Vagina (tissue), 2 donors: ENCODE results near the gene CEACAM5. TPM values are rescaled to one million over a fixed set of nuclear protein-coding genes. Genes with fewer than 3 reads are reported as not detected.
A peak's percentile ranks its signal among the peaks of the same experiment; 100 is the strongest.
"Not testable (repeated sequence)": the region's sequence is repeated elsewhere in the genome, so short reads cannot be mapped to it uniquely, and the experiment has no call there.

Source experiments
- DNase-seq, 2 donors: peaks; one replicate each; pipeline ENCODE4 v3.0.0-alpha.2; 2017; ENCODE audit errors: extremely low spot score in 2 of 2
- H3K27ac ChIP-seq: fragments of 200-600 bp; sonication (generic); one replicate; pipeline ENCODE4 v1.5.1; 2019
- H3K27me3 ChIP-seq: fragments of 200-600 bp; sonication (generic); one replicate; pipeline ENCODE4 v1.5.1; 2019
- H3K36me3 ChIP-seq, 2 donors: fragments of 200-600 bp; sonication (generic); one replicate each; pipeline ENCODE4 v1.5.1; 2017 to 2019
- H3K4me1 ChIP-seq: fragments of 200-600 bp; sonication (generic); one replicate; pipeline ENCODE4 v1.5.1; 2019
- H3K4me3 ChIP-seq, 2 donors: fragments of 200-600 bp; sonication (generic); 1 replicate in 1 of 2; 2 replicates in 1 of 2; pipeline ENCODE4 v1.5.1; 2016 to 2019
- H3K9me3 ChIP-seq: fragments of 200-600 bp; sonication (generic); one replicate; pipeline ENCODE4 v1.5.1; 2019
- CTCF ChIP-seq, 3 experiments: fragments of 450-650 bp in 2 of 3; fragments of 200-600 bp in 1 of 3; sonication (generic) in 1 of 3; IDR thresholded peaks; one replicate each; pipeline ENCODE4 v1.5.1; 2017 to 2019; ENCODE audit warnings: antibody characterized with exemption in 3 of 3, mild to moderate bottlenecking in 2 of 3, moderate library complexity in 2 of 3
- POLR2A ChIP-seq, 2 donors: fragments of 450-650 bp; IDR thresholded peaks; one replicate each; pipeline ENCODE4 v1.6.1; 2017; ENCODE audit warnings: antibody characterized with exemption in 2 of 2, mild to moderate bottlenecking in 2 of 2, moderate library complexity in 2 of 2
- POLR2AphosphoS5 ChIP-seq, 2 donors: sonication (generic); formaldehyde crosslinking; IDR thresholded peaks; one replicate each; pipeline ENCODE4 v1.9.0; 2017; ENCODE audit warnings: antibody characterized with exemption in 2 of 2, mild to moderate bottlenecking in 2 of 2, low read depth in 1 of 2; ENCODE audit not compliant: insufficient read depth in 1 of 2
- intact Hi-C: fragments of 100-400 bp; cut with DNase I; formaldehyde crosslinking; loops from one replicate; pipeline ENCODE4 v1.15.1; 2023
- total RNA-seq: library from RNA; depleted of rRNA; stranded (reverse); fragments of >200 nt; gene quantifications from one replicate; pipeline ENCODE4 v1.2.3, GENCODE V29; 2016

Gene CEACAM5
- total RNA-seq, 1 donor from 2014 or later, result 52.1 TPM

- no peaks in the 10 kb centered on the region for H3K9me3 ChIP-seq
- intact Hi-C loops, result no loop called here
- H3K4me1 ChIP-seq, result no peaks in the 10 kb centered on the region
- no peak overlapping the region for H3K4me3 ChIP-seq
- peak; percentile 28 to 45 (median 31) for TF ChIP-seq CTCF (IDR thresholded peaks at IDR 0.05)
- no peak for TF ChIP-seq POLR2A (IDR thresholded peaks at IDR 0.05)
- no peaks in the 10 kb centered on the region for H3K27me3 ChIP-seq
- H3K27ac ChIP-seq, result no peak overlapping the region
- no peaks in the 10 kb centered on the region for H3K36me3 ChIP-seq
- no peak for DNase-seq
These were observed 45.6 kb downstream of the CEACAM5 start for GRCh38 chr19:41753936-41754529.

- DNase-seq, result no peak
- Histone ChIP-seq H3K36me3 (no peaks in the 10 kb centered on the region), H3K4me3 (no peak within 1 kb of the TSS), H3K9me3 (no peaks in the 10 kb centered on the region), H3K27ac (no peak within 1 kb of the TSS), H3K27me3 (no peaks in the 10 kb centered on the region), H3K4me1 (no peaks in the 10 kb centered on the region)
- intact Hi-C loops, result no loop called here
- TF ChIP-seq POLR2AphosphoS5 (IDR thresholded peaks at IDR 0.05; ENCODE audit: insufficient read depth in 1 of 2, low read depth in 1 of 2), result no peak
- TF ChIP-seq POLR2A (IDR thresholded peaks at IDR 0.05), result no peak
- TF ChIP-seq CTCF (IDR thresholded peaks at IDR 0.05), result no peak
These were observed 47.0 kb downstream of the CEACAM5 start, which contains the start of gene CEACAM6 for GRCh38 chr19:41755328-41755913. CEACAM6 (plus strand) TSS chr19:41755530; CDS start chr19:41755639, 109 bp downstream.

- no peak for TF ChIP-seq POLR2A (IDR thresholded peaks at IDR 0.05)
- TF ChIP-seq CTCF (IDR thresholded peaks at IDR 0.05), result no peak
- no peak for TF ChIP-seq POLR2AphosphoS5 (IDR thresholded peaks at IDR 0.05; ENCODE audit: insufficient read depth in 1 of 2, low read depth in 1 of 2)
- Histone ChIP-seq H3K4me3 (no peak overlapping the region), H3K27me3 (no peaks in the 10 kb centered on the region), H3K27ac (no peak overlapping the region), H3K9me3 (no peaks in the 10 kb centered on the region), H3K36me3 (no peaks in the 10 kb centered on the region), H3K4me1 (no peaks in the 10 kb centered on the region)
- no peak for DNase-seq
- intact Hi-C loops, result no loop called here
These were observed 50.4 kb downstream of the CEACAM5 start for GRCh38 chr19:41758846-41759245.

GRCh38 chr19:41767115-41767514, 58.7 kb downstream of the CEACAM5 start:
- intact Hi-C loops, result no loop called here
- Histone ChIP-seq H3K27me3 (no peaks in the 10 kb centered on the region), H3K9me3 (no peaks in the 10 kb centered on the region), H3K4me3 (no peak overlapping the region), H3K36me3 (no peaks in the 10 kb centered on the region), H3K27ac (no peak overlapping the region), H3K4me1 (no peaks in the 10 kb centered on the region)
- TF ChIP-seq POLR2AphosphoS5 (IDR thresholded peaks at IDR 0.05; ENCODE audit: insufficient read depth in 1 of 2, low read depth in 1 of 2), result no peak
- TF ChIP-seq POLR2A (IDR thresholded peaks at IDR 0.05), result no peak
- TF ChIP-seq CTCF (IDR thresholded peaks at IDR 0.05), result no peak
- DNase-seq, result no peak

- H3K4me1 ChIP-seq, H3K36me3 ChIP-seq, H3K4me3 ChIP-seq, H3K27me3 ChIP-seq, intact Hi-C loops, H3K27ac ChIP-seq, DNase-seq, H3K9me3 ChIP-seq: not testable (repeated sequence)
These were observed 59.7 kb downstream of the CEACAM5 start for GRCh38 chr19:41768105-41768504.
